Fibroblast of the conjunctiva (primary cell): ENCODE data around the gene WDR7.

Experiments
- DNase-seq: peaks from one replicate; pipeline ENCODE4 v3.0.0-alpha.2; 2010; ENCODE audit warnings: low read depth

Gene WDR7

DNA sequence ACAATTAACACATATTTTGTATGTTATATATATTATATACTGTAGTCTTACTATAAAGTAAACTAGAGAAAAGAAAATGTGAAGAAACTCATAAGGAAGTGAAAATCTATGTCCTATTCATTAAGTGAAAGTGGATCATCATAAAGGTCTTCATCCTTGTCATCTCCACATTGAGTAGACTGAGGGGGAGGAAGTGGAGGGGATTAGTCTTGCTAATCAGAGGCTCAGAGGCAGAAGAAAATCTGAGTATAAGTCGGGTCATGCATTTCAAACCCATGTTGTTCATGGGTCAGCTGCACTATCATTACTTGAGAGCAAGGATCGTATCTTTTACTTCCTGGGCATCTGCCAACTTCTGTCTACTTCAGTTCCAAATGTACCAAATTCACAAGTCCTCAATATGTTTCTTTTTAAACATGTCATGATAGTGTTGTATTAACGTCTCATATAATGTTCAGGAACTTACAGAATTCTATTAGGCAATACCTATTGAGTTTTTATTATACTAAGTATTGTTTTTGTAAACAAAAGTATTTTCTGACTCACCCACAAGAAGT, 286.8 kb downstream of the WDR7 start:
- no peak for DNase-seq

GRCh38 chr18:56945171-56946083, 294.3 kb downstream of the WDR7 start:
- no peak for DNase-seq

GRCh38 chr18:56947236-56947635, 296.1 kb downstream of the WDR7 start:
- no peak for DNase-seq

GRCh38 chr18:56952026-56952425, 300.9 kb downstream of the WDR7 start:
- no peak for DNase-seq

DNA sequence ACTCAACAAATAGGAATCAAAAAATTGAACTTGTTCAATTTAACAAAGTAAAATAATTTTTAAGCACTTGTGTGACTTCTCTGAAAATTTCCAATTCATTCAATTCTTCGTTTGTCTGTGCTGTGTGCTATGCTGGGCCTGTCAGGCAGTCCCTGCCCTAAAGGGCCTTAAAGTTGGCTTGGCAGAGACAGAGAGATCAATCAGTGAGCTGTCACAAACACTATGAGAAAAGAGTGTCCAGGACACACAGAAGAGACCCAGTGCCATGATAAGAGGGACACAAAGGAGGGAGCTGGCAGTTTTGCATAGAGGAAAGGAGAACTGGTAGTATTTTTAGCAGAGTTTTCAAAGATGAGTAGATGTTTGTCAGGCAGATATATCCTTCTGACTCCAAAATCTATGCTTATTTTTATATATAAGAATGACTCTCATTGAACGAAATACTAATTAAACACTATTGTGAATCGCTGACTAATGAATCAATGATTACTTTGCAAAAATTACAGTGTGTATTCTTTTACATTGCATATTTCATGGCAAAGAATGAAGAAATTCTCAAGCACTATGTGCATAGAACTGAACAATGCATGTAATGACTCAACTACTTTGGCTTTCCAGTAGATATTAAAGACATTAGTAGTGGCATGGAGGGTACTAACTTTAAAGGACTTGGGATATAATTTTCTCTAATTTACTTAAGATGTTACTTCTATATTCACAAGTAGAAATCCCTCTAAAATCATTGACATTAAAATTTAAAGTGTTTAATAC, 302.5 kb downstream of the WDR7 start:
- no peak for DNase-seq

DNA sequence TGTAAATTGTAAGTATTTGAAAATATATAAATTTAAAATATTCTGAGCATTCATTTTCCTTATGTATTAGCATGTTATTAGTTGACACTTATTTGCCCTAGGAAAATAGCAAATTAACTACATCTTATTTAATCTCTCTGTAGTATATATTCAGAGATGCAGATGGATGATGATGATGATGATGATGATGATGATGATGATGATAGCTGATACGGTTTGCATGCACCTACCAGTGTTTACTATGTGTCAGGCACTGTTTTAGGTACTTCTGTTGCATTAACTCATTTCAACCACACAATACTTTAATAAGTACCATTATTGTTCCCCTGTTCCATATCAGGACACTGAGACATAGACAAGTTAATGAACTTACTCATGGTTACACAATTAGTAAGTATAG, 304.3 kb downstream of the WDR7 start:
- DNase-seq = no peak

DNA sequence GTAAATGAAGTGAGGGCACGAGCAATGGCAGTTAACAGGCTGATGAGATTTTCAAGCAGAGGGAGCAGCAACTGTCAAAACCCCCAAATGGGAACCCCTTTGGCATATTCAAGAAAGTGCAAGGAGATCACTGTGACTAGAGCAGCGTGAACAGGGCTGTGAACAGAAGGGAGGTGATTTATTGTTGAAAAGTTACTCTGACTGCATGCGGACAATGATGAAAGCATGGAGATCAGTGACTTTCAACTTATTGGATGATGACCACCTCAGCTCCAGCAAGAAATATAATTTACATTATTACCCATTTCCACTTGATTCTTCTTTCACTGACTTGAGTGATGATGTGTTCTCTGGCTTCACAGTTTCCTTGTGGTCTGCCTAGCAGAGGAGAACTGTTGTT, 308.0 kb downstream of the WDR7 start:
- no peak for DNase-seq

DNA sequence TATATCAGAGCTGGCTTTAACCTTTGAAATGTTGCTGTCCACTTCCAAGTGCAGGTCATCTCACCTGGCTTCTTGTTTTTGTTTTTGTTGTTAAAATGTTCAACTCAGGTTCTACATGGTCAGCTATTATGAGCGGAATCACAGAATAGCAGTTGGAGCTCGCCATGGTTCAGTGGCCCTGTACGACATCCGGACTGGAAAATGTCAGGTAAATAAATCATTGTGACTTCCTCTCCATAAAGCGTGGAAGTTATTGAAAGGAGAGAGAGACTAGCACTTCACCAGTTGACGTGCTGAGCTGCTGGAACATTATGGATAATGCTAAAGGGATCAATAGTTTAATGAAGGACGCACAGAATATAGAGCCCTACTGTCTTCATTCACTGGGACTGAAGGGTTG, 311.2 kb downstream of the WDR7 start:
- DNase-seq = no peak

DNA sequence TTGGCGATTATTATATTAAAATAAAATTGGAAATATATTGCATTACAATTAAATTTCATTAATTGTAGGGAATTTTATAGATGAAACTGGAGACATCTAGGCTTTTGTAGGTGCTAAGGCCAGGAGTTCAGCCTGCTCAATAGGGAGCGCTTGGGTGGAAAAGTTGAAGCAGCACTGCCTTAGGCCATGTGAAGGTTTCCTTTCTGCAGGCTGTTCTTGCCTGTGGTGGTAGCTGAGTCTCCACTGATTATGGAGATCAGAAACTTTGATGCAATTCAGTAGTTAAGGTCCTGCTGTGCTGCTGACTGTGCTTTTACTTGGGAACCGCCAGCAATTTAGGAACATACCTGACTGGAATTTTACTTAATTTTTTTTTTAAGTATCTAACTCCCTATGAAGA, 315.9 kb downstream of the WDR7 start:
- no peak for DNase-seq

- no peak for DNase-seq
Measured at GRCh38 chr18:56973487-56973886, 322.3 kb downstream of the WDR7 start.

- no peak for DNase-seq
Measured at GRCh38 chr18:56974141-56974540, 323.0 kb downstream of the WDR7 start.

- DNase-seq = no peak
Measured at GRCh38 chr18:56975276-56975675, 324.1 kb downstream of the WDR7 start.

- no peak for DNase-seq
Measured at GRCh38 chr18:56977309-56977708, 326.1 kb downstream of the WDR7 start.

DNA sequence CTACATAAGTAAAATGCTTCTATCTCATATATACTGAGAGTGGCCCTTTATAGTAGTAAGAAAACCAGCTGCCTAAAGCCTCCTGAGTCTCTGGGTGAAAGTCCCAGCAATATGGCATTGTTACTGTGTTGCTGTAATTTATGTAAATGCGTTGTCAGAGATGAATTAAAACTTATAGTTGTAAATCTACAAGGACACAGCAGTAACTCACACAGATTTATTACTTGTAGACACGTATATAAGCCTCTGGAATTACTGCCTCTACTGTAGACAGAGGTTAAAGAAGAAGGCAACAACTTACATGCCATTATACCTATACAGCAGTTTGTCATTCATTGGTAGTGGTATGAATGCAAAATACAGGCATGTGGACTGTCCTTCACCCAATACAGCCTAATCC, 326.6 kb downstream of the WDR7 start:
- DNase-seq = no peak

GRCh38 chr18:56980151-56980550, 329.0 kb downstream of the WDR7 start:
- DNase-seq = no peak

GRCh38 chr18:56982766-56983165, 331.6 kb downstream of the WDR7 start:
- DNase-seq = no peak

- no peak for DNase-seq
Measured at GRCh38 chr18:56983275-56983992, 332.3 kb downstream of the WDR7 start.

GRCh38 chr18:56984731-56985130, 333.6 kb downstream of the WDR7 start:
- no peak for DNase-seq

DNA sequence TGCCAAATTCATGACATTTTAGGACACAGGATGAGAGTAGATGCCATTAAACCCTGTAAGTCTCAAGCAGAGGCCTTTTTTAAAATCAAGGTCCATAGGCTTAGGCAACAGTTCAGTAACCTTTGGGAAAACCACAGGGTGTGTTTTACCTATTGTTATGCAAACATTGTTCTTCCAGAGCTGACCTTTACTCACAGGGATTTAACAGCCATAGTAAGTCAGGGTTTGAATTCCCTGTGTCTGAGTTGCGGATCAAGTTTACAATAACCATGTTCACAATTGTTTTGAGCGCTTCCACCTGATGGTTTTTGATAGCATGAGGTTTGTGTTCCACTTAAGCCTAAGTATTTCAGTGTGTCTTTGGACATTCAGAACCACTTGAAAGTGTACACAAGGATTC, 335.7 kb downstream of the WDR7 start:
- DNase-seq = no peak

DNA sequence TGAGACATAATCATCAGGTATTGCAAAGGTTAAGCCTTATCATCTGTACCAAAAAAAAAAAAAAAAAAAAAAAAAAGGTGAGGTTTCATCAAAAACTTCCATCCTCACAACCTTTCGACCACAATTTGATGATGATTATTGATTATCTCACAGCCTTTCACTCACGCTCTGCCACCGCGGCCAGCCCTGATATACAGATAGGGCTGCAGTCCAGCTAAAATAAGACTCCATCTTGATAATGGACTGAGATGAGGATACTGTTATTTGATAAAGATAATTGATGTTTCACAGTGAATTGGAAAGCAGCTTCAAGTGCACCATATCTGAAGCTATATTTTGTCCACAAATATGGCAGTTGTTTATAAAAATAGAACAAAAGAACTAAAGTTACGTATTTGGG, 336.1 kb downstream of the WDR7 start:
- DNase-seq = no peak

DNA sequence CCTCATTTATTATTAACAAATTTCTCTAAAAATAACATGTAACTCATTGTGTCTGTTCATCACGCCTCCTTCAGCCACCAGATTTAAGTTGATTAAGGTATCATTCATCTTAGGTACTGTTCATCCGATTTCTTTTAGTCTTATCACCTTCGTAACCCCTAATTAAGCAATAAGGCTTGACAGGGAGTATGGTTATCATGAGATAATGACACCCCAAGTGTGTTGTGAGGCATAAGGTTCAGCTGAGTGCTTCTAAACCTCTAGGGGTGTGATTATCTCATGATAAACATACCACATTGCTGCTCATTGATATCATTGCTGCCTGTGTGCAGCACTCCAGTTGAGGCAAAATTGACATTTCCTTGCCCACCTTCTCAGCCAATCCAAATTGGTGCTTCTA, 336.9 kb downstream of the WDR7 start:
- no peak for DNase-seq

DNA sequence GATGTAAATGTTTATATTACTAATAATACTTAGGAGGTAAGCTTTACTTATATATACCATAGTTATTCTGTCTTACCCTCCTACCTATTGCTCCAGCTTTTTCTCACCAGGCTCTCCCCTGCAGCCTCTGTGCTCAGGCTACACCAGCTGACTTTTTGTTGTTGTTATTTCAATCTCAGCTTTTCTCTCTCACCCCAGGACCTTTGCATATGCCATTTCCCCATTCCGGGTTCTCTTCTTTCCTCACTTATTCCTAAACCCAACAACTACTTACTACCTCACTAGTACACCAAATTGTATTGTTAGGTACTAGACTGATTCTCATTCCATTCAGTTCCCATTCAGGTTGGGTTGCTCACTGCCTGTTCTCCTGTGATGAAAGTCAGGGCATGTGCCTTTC, 339.5 kb downstream of the WDR7 start:
- no peak for DNase-seq
